UCSD-AML1 (cell line): ENCODE data around the gene VSIG4.
A peak's percentile ranks its signal among the peaks of the same experiment; 100 is the strongest.
"Not testable (repeated sequence)": the region's sequence is repeated elsewhere in the genome, so short reads cannot be mapped to it uniquely, and the experiment has no call there.

Source experiments
- DNase-seq: peaks from one replicate; lab custom pipeline; 2025; ENCODE audit not compliant: unreplicated experiment; lab: John Stamatoyannopoulos, UW

VSIG4 gene, protein sequence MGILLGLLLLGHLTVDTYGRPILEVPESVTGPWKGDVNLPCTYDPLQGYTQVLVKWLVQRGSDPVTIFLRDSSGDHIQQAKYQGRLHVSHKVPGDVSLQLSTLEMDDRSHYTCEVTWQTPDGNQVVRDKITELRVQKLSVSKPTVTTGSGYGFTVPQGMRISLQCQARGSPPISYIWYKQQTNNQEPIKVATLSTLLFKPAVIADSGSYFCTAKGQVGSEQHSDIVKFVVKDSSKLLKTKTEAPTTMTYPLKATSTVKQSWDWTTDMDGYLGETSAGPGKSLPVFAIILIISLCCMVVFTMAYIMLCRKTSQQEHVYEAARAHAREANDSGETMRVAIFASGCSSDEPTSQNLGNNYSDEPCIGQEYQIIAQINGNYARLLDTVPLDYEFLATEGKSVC

DNA sequence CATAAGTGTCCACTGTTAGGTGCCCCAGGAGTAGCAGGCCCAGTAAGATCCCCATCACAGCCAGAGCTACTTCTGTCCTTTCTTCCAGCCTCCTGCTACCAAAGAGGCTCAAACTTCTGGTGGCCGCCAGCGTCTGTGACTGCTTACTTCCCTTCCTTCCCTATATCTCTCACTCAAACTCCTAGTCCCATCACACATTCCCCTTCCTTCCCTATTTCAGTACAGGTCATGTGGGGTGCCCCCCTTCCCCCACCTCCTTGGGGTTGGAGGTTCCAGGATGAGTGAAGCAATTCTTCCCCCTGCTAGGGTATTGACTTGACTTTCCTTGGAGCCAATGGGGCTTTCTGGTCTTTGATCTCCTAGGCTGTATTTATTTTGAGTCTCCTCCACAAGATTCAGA is at the start of gene VSIG4:
TSS of gene VSIG4 (minus strand) at position 137 of the 400 bp plus-strand sequence. CDS start at position 55, 82 bp downstream.
- peak; percentile 24 for DNase-seq

DNA sequence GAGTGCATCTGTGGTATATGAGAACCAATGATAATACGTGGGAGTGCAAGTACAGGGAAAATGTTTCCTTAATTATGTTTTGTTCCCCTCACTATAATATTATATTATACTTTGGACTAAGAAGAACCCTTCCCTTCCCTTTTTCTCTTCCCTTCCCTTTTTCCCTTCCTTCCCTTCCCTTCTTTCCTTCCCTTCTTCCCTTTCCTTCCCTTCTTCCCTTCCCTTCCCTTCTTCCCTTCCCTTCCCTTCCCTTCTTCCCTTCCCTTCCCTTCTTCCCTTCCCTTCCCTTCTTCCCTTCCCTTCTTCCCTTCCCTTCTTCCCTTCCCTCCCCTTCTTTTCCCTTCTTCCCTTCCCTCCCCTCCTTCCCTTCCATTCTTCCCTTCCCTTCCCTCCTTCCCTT is 36.9 kb upstream of the VSIG4 start:
- DNase-seq, result no peak

DNA sequence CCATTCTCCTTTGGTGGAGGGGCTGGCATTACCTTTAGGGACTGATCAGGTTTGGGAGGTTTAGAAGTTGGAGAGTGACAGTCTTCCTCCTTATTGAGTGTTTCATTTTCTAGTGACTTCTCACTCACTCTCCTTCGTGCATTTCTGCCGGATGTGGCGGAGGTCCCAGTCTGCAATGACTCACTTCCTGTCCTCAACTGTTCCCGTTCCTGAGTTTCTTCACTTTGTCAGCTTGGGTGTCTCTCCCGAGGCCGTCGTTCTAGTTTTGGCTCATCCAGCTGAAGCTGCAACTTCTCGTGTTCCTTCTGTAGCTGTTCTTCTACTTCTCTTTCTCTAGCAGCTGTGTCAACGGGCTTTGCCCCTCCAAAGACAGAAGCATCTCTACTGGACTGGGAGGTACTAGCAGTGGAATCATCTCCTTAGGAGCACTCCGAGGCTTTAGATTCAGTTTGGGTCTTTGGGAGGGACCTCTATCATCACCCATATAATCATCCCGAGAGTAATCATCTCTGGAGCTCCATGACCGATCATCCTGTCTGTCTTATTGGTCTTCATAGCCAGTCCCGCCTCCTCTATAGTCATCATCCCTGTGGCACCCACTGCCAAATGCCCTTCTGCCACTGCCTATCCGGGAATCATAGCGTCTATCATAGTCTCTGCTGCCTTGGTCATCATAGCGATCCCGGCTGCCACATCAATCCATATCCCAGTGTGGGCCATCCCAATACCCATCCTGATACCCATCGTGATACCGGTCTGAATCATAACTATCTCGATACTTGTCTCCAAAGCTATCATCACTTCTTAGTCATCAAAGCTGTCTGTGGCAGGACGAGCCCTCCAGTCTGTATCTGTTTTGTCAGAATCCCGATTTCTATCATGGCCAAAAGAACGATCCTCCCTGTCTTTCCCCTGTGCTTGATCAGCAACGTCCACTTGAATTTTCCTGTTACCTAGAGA is 35.3 kb upstream of the VSIG4 start:
- DNase-seq, result peak; percentile 57

DNA sequence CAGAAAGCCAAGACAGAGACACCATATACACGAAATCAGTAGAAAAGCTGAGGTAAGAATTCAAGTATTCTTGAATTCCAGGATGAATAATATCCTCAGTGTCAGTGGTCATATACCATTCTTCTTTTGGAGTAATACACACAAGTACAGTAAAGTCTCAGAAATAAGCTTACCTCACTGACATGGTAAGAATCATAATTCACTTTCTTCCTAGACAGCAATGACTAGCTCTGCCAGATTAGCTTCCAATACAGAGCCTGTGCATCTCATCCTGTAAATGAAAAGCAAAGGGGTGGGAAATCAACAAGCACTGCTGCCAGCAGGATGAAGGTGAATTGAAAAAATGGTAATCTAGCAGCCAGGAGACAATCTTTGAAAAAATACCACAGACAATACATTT is 31.2 kb upstream of the VSIG4 start:
- DNase-seq, result no peak

DNA sequence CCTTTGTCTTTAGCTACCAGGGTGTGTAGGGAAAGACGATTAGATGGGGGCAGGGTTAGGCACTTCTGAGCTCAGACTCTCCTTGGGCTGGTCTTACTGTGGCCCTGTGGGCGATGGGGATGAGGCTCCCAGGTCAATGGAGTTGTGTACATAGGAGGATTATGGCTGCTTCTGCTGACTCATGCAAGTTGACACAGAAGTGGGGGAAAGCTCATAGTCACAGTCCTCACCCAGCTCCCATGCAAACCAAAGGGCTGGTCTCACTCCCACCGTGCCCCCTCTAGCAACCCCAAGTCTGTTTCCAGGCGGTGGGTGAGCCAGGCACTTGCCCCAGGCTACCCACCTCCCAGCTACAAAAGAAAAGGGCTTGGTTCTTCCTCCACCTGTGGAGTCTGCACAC is 24.4 kb upstream of the VSIG4 start:
- DNase-seq, result no peak

DNA sequence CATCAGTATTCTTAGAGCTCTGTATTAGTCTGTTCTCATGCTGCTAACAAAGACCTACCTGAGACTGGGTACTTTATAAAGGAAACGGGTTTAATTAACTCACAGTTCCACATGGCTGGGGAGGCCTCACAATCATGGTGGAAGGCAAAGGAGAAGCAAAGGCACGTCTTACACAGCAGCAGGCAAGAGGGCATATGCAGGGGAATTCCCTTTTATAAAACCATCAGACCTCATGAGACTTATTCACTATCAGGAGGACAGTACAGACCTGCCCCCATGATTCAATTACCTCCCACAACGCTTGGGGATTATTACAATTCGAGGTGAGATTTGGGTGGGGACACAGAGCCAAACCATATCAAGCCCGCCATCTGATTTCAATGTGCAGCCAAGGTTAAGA is 17.1 kb upstream of the VSIG4 start:
- DNase-seq, result not testable (repeated sequence)

DNA sequence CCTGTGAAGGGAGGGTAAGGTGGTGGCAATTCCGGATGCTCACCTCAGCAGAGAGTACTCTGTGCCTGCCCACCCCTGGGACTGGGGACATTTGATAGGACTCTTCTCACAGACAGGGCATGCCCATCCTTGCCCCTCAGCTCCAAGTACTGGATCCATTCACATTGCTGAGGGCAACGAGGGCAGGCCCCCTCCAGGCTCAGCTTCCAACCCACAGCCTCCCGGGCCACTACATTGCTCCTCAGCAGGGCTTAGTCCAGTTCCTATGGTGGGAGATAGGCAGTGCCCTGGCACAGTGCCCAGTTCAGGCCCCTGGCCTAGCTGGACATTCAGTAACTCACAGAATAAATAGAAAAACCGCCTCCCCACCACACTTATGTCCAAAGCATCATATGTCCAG is 15.1 kb upstream of the VSIG4 start:
- no peak for DNase-seq

DNA sequence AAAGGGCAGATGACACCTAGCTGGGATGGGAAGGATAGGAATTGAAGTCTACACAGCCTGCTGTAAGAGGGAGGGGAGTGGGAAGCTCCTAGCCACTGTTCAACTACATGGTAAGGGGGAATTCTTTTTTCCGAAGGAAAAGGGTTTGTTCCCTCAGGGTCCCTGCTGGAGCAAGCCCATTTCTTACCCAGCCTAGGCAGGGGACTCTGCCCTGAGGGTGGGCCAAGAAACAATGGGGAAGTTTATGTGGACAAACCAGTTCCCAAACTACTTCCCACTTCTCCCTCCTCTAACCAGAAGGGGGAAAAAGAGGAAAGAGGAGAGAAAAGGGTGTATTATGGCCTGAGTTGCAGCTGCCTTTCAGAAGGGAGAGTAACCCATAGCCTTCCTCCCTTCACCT is 13.5 kb upstream of the VSIG4 start:
- no peak for DNase-seq

DNA sequence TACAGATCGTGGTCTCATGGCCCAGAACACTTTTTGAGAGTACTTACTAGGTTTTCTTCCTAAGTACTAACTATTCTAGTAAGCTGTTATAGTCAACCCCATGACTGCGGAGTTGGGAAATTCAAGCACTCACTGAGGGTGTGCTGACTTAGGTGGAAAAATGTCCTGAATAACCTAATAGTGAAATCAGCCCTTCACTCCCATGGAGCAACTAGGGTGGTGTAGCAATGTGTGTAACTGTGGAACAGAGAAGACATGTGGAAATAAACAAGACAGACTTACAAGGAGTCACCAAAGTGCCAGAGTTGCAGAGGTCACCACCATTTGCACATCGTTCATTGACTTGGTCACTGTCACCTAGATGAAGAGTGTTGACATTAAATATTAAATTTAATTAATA is 12.1 kb upstream of the VSIG4 start:
- no peak for DNase-seq

DNA sequence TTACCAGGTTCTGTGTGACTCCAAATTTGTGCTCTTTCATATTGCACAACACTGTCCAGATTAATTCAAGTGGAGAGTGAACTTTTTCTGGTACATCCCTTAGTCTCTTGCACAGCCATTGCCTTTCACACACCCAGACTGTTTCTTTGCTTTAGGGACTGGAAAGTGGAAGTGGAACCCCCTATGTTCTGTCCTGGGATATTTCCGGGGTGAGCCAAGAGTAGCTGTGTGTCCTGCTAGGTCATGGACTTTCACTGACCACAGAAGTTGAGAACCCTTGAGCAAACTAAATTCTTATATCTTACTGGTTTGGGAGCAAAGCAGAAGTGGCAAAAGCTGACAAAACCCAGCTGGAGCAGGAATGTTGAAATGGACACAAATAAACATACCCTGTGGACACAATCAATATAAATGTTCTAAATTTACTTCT is 10.3 kb upstream of the VSIG4 start:
- DNase-seq, result no peak

DNA sequence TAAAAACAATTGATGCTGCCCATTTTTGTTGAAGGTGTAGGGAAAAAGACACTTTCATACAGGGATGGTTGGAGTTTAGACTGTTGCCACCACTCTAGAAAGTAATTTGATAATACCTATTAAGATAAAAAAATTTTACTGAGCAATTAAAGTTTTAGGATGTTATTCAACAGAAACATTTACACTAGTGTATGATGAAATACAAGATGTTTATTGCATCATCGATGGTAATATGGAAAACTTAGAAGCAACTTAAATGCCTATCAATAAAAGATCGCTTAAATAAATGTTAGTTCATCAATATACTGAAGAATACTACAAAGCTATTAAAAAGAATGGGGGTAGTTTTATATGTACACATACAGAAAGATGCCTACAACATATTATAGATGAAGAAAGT is 9.2 kb upstream of the VSIG4 start:
- DNase-seq, result no peak

DNA sequence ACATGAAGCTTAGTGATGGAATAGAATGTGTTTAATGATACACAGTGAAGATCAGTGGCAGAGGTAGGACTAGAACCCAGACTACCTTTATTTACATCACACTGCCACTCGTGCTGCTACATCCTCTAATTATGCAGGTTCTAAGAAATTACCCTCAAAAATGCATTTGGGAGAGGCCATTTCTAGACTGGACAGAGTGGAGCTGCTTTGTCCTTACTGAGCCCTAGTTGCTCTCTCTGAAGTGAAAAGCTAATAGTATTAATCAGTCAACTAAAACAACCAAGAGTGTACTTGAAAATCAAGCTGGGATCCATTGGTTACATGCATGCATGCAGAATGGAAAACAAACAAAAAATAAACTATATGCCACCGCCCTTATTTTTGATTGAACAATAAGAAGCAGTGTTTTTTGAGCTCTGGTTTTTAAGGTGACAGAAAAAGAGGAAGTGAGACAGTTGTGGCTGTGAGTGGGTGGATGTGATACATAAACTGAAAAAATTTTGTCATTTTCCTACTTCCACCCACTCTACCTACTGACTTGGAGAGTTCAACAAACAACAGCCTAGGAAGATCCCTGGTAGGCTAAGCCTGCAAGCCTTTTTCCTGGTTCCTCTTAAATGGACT is 6.8 kb upstream of the VSIG4 start:
- DNase-seq, result no peak

DNA sequence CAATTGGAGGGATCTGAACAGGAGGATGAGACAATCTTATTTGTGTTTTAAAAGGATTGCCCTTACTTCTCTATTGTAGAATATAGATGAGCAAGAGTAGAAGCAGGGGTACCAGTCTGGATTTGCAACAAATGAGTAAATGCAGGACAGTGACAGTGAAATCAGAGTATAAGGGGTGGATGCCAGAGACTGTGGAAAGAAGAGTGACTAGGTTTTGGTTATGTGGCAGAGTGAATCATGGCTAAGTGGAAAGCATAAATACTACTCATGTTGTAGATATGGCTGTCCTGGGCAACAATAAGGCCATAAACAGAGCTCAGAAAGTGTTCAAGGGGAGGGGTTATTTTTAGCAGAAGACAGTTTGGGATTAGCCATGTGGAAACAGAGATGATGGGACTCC is 6.0 kb upstream of the VSIG4 start:
- no peak for DNase-seq

DNA sequence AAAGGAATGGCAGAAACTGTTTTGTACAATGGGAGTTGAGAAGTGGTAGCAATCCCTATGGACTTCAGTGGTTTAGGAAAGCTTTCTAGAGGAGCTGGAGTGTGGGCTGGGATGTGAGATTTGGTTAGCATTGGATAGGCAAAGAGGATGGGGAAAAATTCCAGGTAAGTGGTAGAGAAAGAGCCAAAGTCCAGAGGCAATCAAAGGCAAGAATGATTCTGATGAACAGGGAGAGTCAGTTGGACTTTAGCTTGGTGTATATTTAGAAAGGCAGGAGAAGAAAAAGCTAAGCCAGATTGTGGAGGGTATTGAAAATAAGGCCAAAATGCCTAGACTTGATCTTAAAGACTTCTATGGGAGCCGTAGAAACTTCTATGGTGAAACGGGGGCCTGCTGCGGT is 3.7 kb upstream of the VSIG4 start:
- no peak for DNase-seq

DNA sequence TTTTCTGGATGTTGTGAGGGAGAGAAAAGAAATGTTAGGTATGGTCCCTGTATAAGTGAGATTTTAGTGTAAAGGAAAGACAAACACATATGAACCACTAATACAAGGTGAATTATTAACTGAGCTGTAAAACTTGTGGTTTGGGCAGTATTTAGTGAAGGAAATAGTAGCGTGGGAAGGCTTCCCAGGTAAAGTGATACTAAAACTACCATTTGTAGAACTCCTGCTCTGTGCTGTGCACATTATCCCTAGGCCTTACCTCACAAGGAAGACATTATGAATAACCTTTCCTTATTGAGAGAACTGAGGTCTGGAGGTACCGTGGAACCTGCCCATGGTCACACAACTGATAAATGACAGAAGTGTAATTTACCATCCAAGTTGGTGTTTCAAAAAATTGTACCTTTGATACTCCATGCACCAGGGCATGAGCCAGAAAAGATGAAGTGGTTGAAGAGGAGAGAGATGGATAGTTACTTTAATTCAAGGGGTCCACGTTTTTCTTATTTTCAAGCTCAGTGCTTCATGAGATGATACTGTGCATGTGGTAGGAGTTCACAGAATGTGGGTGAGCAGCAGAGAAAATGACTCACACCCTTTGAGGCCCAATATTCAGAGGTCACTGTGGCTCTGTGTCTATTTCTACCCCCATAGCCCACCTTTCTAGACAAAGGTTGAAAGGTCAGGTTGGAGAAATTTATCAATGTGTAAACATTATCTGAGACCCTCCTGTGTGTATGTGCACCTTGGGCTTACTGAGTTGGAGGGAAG is 2.6 kb upstream of the VSIG4 start:
- no peak for DNase-seq

DNA sequence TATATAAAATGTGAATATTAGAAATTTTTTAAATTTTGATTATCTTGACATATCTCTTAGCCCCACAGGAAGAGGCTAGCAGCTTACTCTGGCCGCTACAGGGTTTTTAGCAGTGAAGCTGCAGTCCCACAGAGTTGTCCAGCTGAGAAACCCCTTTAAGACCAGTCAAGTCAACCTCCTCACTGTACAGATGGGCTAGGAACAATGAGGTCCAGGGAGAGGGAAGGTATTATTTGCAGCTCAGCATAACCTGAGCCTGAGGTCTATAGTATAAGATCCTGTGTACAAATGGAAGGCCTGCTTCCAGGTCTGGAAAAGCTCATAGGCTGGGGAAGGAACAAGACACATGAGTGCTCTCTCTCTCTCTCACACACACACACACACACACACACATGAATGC is 1.8 kb downstream of the VSIG4 start:
- no peak for DNase-seq

DNA sequence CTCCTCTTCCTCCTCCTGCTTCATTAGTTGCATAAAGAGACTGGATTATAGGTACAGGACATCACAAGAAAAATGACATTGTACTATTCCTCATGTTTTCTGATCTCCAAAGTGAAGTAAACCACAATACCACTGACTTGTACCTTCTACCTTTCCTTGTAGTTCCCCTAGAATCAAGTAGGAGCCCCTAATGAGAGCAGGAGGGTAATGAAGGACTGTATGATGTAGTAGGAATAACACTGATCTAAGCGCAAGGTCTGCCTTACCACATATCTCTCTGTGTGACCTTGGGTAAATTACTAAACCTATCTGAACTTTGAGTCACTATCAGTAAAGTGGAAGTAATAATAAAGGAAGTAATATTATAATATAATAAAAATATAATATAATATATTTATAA is 3.6 kb downstream of the VSIG4 start:
- DNase-seq, result no peak

DNA sequence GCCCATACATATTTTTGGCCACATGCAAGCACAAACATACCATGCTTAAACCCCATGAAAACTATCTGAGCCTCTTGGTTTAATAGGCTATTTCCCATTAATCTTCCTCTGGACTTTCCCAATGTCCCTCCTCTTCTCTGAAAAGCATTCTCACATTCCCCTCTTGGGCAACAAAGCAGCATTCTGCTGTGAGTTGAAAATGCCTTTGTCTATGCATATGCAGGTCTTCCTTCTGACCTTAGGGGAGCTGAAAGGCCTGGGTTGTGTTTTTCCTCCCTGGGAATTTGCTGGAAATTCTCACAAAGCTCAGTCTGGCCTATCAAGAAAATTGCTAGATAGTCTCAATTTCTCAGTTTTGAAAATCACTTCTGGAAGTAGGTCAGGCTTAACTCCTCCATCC is 4.2 kb downstream of the VSIG4 start:
- no peak for DNase-seq

DNA sequence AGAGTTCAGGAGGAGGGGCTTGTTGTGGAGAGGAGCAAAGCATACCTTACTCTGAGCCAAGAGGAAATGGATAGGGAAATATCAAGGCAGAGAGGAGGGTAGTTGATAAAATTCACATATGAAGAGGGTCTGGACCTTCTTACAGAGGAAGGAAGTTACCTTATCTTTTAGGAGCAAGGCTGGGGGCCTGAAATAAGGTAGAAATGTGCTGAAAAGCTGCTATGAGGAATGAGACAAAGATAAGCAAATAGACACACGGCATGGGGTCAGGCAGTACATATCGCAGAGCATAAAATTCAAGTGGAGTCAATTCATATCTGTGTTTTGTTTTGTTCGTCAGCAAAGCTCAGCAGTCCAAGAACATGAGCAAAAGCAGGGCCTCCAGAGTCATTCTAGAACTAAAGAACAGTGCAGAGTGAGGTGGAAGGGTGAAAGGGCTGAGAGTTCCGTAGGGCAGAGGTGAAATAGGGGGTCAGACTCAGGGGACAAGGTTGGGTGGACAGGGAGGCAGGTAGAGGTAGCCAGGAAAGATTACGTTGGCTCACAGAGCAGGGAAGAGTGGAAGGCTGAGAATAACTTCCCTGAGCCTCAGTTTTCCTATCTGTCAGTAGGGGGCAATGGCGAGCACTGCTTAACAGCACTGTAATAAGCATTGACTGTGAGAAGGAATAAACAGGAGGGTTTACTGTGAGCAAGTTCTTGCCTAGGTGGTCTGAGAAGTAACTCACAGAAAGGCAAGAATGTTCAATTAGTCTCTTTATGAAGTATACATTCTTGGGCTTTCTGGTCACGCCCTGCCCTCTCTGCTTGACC is 9.2 kb downstream of the VSIG4 start:
- peak; percentile 20 for DNase-seq

DNA sequence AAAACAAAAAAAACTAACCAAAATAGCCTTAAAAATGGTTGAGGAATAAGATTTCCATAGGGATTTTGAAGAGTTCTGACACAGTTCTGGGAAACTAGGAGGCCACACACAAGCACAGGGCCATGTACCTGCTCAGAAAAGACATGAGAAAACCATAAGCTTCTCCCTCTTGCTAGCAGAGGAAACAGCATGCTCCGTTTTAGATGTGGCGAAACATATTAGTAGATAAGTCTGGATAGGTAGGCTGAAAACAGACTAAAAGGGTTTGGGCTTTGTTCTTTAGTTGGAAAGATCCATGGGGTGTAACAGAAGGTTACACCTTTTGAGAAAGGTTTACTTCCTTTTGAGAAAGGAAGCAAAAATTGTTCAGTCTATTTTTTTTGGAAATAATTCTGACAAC is 10.9 kb downstream of the VSIG4 start:
- DNase-seq, result no peak
